ENCODE measurements around the gene TMEM54.

TMEM54 gene

GRCh38 chr1:32883338-32884031 lies 17.7 kb downstream of the TMEM54 start:
- Histone ChIP-seq H3K4me3 (ENCODE audit: low read length in 2 of 2) (no peak overlapping the region), H3K27me3 (ENCODE audit: control insufficient read depth in 2 of 2, insufficient read depth in 2 of 2, low read length in 2 of 2) (peaks cover 8 to 11% of the 10 kb centered on the region in 2 donors), H3K4me1 (ENCODE audit: control insufficient read depth in 2 of 2, insufficient read depth in 2 of 2, low read length in 2 of 2) (no peaks in the 10 kb centered on the region), H3K9me3 (ENCODE audit: control insufficient read depth in 2 of 2, low read length in 2 of 2) (no peaks in the 10 kb centered on the region), H3K36me3 (ENCODE audit: control insufficient read depth in 2 of 2, insufficient read depth in 2 of 2, low read length in 2 of 2) (no peaks in the 10 kb centered on the region), H3K27ac (ENCODE audit: low read depth in 2 of 2, low read length in 2 of 2) (no peak overlapping the region), H3K9ac (ENCODE audit: low read depth in 1 of 2, low read length in 2 of 2) (no peak overlapping the region)

GRCh38 chr1:32881871-32882850 lies 19.0 kb downstream of the TMEM54 start:
- no peak overlapping the region for H3K27ac ChIP-seq (ENCODE audit: low read depth in 2 of 2, low read length in 2 of 2)
- no peak overlapping the region for H3K9ac ChIP-seq (ENCODE audit: low read depth in 1 of 2, low read length in 2 of 2)
- H3K9me3 ChIP-seq (ENCODE audit: control insufficient read depth in 2 of 2, low read length in 2 of 2) = no peaks in the 10 kb centered on the region

GRCh38 chr1:32881291-32881690 lies 19.9 kb downstream of the TMEM54 start:
- Histone ChIP-seq H3K9me3 (ENCODE audit: control insufficient read depth in 2 of 2, low read length in 2 of 2) (no peaks in the 10 kb centered on the region), H3K4me3 (ENCODE audit: low read length in 2 of 2) (no peak overlapping the region), H3K9ac (ENCODE audit: low read depth in 1 of 2, low read length in 2 of 2) (no peak overlapping the region), H3K36me3 (ENCODE audit: control insufficient read depth in 2 of 2, insufficient read depth in 2 of 2, low read length in 2 of 2) (no peaks in the 10 kb centered on the region), H3K27ac (ENCODE audit: low read depth in 2 of 2, low read length in 2 of 2) (no peak overlapping the region), H3K4me1 (ENCODE audit: control insufficient read depth in 2 of 2, insufficient read depth in 2 of 2, low read length in 2 of 2) (no peaks in the 10 kb centered on the region), H3K27me3 (ENCODE audit: control insufficient read depth in 2 of 2, insufficient read depth in 2 of 2, low read length in 2 of 2) (peaks cover 0 to 9% of the 10 kb centered on the region in 2 donors)

More at GRCh38 chr1:32881871-32882850, 19.0 kb downstream of the TMEM54 start:
- H3K36me3 ChIP-seq (ENCODE audit: control insufficient read depth in 2 of 2, insufficient read depth in 2 of 2, low read length in 2 of 2) = no peaks in the 10 kb centered on the region
- no peaks in the 10 kb centered on the region for H3K4me1 ChIP-seq (ENCODE audit: control insufficient read depth in 2 of 2, insufficient read depth in 2 of 2, low read length in 2 of 2)
- H3K27me3 ChIP-seq (ENCODE audit: control insufficient read depth in 2 of 2, insufficient read depth in 2 of 2, low read length in 2 of 2) = peaks cover 6 to 13% of the 10 kb centered on the region in 2 donors
- H3K4me3 ChIP-seq (ENCODE audit: low read length in 2 of 2) = no peak overlapping the region

GRCh38 chr1:32878637-32879041 lies 22.6 kb downstream of the TMEM54 start:
- Histone ChIP-seq H3K4me3 (ENCODE audit: low read length in 2 of 2) (no peak overlapping the region), H3K9ac (ENCODE audit: low read depth in 1 of 2, low read length in 2 of 2) (no peak overlapping the region), H3K27me3 (ENCODE audit: control insufficient read depth in 2 of 2, insufficient read depth in 2 of 2, low read length in 2 of 2) (peaks cover 0 to 3% of the 10 kb centered on the region in 2 donors), H3K36me3 (ENCODE audit: control insufficient read depth in 2 of 2, insufficient read depth in 2 of 2, low read length in 2 of 2) (no peaks in the 10 kb centered on the region), H3K4me1 (ENCODE audit: control insufficient read depth in 2 of 2, insufficient read depth in 2 of 2, low read length in 2 of 2) (no peaks in the 10 kb centered on the region), H3K9me3 (ENCODE audit: control insufficient read depth in 2 of 2, low read length in 2 of 2) (no peaks in the 10 kb centered on the region), H3K27ac (ENCODE audit: low read depth in 2 of 2, low read length in 2 of 2) (no peak overlapping the region)

GRCh38 chr1:32878183-32878582 lies 23.0 kb downstream of the TMEM54 start:
- no peaks in the 10 kb centered on the region for H3K36me3 ChIP-seq (ENCODE audit: control insufficient read depth in 2 of 2, insufficient read depth in 2 of 2, low read length in 2 of 2)
- no peaks in the 10 kb centered on the region for H3K9me3 ChIP-seq (ENCODE audit: control insufficient read depth in 2 of 2, low read length in 2 of 2)
- no peaks in the 10 kb centered on the region for H3K4me1 ChIP-seq (ENCODE audit: control insufficient read depth in 2 of 2, insufficient read depth in 2 of 2, low read length in 2 of 2)
- no peak overlapping the region for H3K27ac ChIP-seq (ENCODE audit: low read depth in 2 of 2, low read length in 2 of 2)
- H3K27me3 ChIP-seq (ENCODE audit: control insufficient read depth in 2 of 2, insufficient read depth in 2 of 2, low read length in 2 of 2) = peaks cover 0 to 3% of the 10 kb centered on the region in 2 donors
- no peak overlapping the region for H3K9ac ChIP-seq (ENCODE audit: low read depth in 1 of 2, low read length in 2 of 2)
- no peak overlapping the region for H3K4me3 ChIP-seq (ENCODE audit: low read length in 2 of 2)

GRCh38 chr1:32877211-32878110 lies 23.7 kb downstream of the TMEM54 start:
- Histone ChIP-seq H3K9ac (ENCODE audit: low read depth in 1 of 2, low read length in 2 of 2) (no peak overlapping the region), H3K27ac (ENCODE audit: low read depth in 2 of 2, low read length in 2 of 2) (no peak overlapping the region), H3K4me3 (ENCODE audit: low read length in 2 of 2) (no peak overlapping the region), H3K36me3 (ENCODE audit: control insufficient read depth in 2 of 2, insufficient read depth in 2 of 2, low read length in 2 of 2) (no peaks in the 10 kb centered on the region), H3K27me3 (ENCODE audit: control insufficient read depth in 2 of 2, insufficient read depth in 2 of 2, low read length in 2 of 2) (peaks cover 0 to 3% of the 10 kb centered on the region in 2 donors), H3K9me3 (ENCODE audit: control insufficient read depth in 2 of 2, low read length in 2 of 2) (no peaks in the 10 kb centered on the region), H3K4me1 (ENCODE audit: control insufficient read depth in 2 of 2, insufficient read depth in 2 of 2, low read length in 2 of 2) (no peaks in the 10 kb centered on the region)

- H3K9me3 ChIP-seq (ENCODE audit: control insufficient read depth in 2 of 2, low read length in 2 of 2) = no peaks in the 10 kb centered on the region
- H3K27me3 ChIP-seq (ENCODE audit: control insufficient read depth in 2 of 2, insufficient read depth in 2 of 2, low read length in 2 of 2) = peaks cover 3 to 9% of the 10 kb centered on the region in 2 donors
- H3K9ac ChIP-seq (ENCODE audit: low read depth in 1 of 2, low read length in 2 of 2) = no peak overlapping the region
- H3K4me3 ChIP-seq (ENCODE audit: low read length in 2 of 2) = no peak overlapping the region
- no peak overlapping the region for H3K27ac ChIP-seq (ENCODE audit: low read depth in 2 of 2, low read length in 2 of 2)
- no peaks in the 10 kb centered on the region for H3K4me1 ChIP-seq (ENCODE audit: control insufficient read depth in 2 of 2, insufficient read depth in 2 of 2, low read length in 2 of 2)
- no peaks in the 10 kb centered on the region for H3K36me3 ChIP-seq (ENCODE audit: control insufficient read depth in 2 of 2, insufficient read depth in 2 of 2, low read length in 2 of 2)
Observed at GRCh38 chr1:32876341-32877210, 24.6 kb downstream of the TMEM54 start.

- H3K27ac ChIP-seq (ENCODE audit: low read depth in 2 of 2, low read length in 2 of 2) = no peak overlapping the region
- no peaks in the 10 kb centered on the region for H3K36me3 ChIP-seq (ENCODE audit: control insufficient read depth in 2 of 2, insufficient read depth in 2 of 2, low read length in 2 of 2)
- no peak overlapping the region for H3K4me3 ChIP-seq (ENCODE audit: low read length in 2 of 2)
- H3K27me3 ChIP-seq (ENCODE audit: control insufficient read depth in 2 of 2, insufficient read depth in 2 of 2, low read length in 2 of 2) = peaks cover 6 to 14% of the 10 kb centered on the region in 2 donors
- peaks cover 0 to 4% of the 10 kb centered on the region in 2 donors for H3K4me1 ChIP-seq (ENCODE audit: control insufficient read depth in 2 of 2, insufficient read depth in 2 of 2, low read length in 2 of 2)
- no peaks in the 10 kb centered on the region for H3K9me3 ChIP-seq (ENCODE audit: control insufficient read depth in 2 of 2, low read length in 2 of 2)
- no peak overlapping the region for H3K9ac ChIP-seq (ENCODE audit: low read depth in 1 of 2, low read length in 2 of 2)
Observed at GRCh38 chr1:32874860-32875752, 26.1 kb downstream of the TMEM54 start.

All from mucosa of rectum (tissue), 2 donors.